HG02852 (cell line): ENCODE results near the gene ENG.
"Not testable (repeated sequence)": the region's sequence is repeated elsewhere in the genome, so short reads cannot be mapped to it uniquely, and the experiment has no call there.

Experiments
- ATAC-seq: cut with Tn5 transposase; IDR thresholded peaks from one replicate; pipeline ENCODE4 v1.9.1; 2021; ENCODE audit warnings: mild to moderate bottlenecking, moderate library complexity; ENCODE audit not compliant: unreplicated experiment

ENG gene

GRCh38 chr9:127854184-127854806 is at the start of gene ENG:
Gene ENG (minus strand): TSS chr9:127854658. CDS start chr9:127854355, 303 bp downstream.
- no peak for ATAC-seq

- no peak for ATAC-seq
These were observed 49.4 kb upstream of the ENG start for GRCh38 chr9:127903557-127904475.

GRCh38 chr9:127899128-127899943 is 44.9 kb upstream of the ENG start, which contains the start of gene ST6GALNAC6:
Gene ST6GALNAC6 (minus strand): TSS chr9:127899603. CDS start chr9:127897981, 1,622 bp downstream.
- peak; percentile 65 for ATAC-seq

DNA sequence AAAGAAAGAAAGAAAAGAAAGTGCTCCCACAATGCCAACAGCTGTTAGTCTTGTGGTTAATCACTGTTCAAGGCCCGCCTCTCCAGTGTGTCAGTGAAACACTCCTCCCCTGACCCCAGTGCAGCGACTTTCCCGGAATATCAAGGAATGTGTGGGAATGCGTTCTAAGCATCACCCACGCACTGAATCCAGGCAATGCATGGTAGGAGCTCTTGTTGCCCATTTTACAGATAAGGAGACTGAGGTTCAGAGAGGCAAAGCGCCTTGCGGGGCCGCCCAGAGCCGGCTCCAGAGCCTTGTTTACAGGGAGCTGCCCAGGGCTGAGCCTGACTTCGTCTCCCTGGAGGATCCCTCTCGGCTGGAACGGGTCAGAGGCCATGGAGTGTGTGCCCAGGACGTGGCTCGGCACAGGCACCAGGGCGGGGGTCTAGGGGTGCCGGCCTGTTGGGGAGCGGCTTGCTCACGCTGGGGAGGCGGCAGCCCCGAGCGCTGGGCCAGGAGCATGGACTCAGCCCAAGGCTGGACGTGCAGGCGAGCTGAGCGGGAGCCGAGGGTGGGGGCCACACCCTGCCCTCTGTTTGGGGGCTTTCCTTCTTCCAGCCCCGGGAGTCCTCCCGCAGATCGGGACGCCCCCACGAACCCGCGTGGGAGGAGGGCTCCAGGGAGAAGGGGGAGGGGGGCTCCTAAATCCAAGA is 44.1 kb upstream of the ENG start:
- peak; percentile 17 for ATAC-seq

- no peak for ATAC-seq
These were observed 42.8 kb upstream of the ENG start for GRCh38 chr9:127897193-127897692.

- no peak for ATAC-seq
These were observed 42.1 kb upstream of the ENG start for GRCh38 chr9:127896395-127897192.

DNA sequence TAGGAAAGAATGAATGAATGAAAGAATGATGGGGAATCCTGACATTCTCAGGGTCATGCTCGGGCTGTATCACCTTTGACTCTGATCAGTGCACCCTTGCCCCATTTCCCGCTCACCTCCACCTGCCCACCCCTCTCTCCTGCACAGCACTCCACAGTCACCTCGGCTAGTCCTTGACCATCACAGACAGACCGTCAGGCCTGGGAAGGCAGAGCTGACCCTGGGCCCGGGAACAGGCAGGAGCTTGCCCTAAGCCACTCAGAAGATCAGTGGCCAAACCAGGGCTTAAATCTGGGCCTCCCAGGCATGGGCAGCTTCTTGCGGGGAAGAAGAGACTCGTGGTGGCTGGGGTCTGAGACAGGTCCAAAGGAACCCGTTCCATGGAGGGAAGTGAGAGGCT is 41.4 kb upstream of the ENG start:
- no peak for ATAC-seq

- no peak for ATAC-seq
These were observed 38.9 kb upstream of the ENG start for GRCh38 chr9:127893392-127893791.

- ATAC-seq: no peak
These were observed 38.4 kb upstream of the ENG start for GRCh38 chr9:127892831-127893230.

- ATAC-seq: no peak
These were observed 35.6 kb upstream of the ENG start for GRCh38 chr9:127890053-127890452.

- no peak for ATAC-seq
These were observed 33.3 kb upstream of the ENG start for GRCh38 chr9:127887792-127888191.

DNA sequence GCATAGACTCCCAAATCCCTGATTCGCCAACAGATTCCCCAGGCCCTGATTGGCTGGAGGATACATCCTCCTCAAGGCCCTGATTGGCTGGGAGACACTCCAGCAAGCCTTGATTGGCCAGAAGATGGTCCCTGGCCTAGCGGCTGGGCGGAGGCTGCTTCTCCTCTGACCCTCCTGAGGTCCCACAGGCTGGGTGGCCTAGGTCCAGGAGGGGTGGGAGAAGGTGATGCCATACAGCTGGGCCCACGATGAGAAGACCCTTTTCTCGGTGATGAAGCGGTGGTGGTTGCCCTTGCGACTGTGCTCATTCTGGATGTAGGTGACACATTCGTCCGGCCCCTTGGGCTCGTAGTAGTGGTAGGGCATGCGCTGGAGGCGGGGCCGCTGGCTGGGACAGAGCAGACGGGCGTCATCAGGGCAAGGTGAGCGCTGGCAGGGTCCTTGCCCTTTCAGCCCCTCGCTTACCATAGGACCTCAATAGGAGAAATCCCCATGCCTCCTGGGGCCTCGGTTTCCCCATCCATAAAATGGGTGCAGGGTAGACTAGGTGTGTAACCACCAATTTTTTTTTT is 32.0 kb upstream of the ENG start:
- ATAC-seq: no peak

DNA sequence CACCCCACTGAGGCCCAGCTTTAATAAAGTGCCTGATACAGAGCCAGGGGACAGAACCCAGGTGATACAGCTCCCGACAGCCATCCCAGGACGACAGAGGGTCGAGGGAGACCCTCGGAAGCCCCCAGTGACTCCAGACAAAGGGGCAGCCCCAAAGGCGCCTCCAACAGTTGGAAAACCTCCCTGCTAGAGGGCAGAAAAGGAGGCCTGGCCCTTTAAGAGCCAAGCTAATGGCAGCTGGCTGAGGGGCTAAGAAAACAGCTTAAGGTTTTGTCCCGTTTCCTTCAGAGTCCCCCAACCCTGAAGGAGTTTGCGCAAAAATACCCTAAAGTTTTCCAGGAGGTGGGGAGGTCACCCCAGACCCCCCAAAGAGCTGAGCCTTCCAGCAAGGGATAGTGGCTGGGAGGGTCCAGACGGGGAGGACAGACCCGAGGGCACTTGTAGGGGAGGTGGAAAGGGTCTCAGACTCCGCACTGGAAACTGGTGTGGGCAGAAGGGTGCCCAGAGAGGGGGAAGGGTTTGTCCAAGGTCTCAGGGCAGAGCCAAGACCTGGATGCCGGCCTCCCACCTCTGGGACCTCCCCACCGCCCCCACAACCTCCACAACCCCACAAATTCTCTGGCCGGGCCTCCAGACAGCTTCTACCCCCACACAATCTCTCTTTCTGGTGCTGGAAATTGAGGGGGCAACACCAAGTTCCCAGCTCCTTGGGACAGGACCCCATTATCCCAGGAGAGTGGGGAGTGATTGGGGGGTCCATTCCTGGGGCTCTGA is 31.2 kb upstream of the ENG start:
- ATAC-seq: no peak

- ATAC-seq: no peak
These were observed 30.6 kb upstream of the ENG start for GRCh38 chr9:127884976-127885490.

DNA sequence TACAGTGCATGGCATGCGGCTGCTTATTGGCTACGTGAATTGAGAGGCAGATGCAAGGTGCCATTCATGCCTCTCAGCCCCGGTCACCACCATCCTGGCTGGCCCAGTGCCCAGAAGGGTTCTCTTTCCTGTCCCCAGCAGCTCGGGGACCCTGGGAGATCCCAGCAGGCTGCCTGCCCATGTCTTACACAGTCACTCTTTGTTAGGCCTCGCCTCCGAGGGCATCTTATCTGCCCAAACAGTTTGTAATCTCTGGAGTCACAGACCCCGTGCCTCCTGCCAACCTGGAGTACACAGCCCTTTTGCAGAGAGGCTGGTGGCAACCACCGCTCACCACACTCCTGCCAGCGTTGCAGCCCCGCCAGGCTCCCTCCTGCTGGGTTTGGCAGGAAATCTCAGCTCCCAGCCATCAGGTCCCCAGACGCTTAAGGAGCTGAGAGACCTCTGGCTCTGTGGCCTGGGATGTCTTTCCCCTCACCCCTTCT is 30.0 kb upstream of the ENG start:
- ATAC-seq: no peak

GRCh38 chr9:127883959-127884358 is 29.5 kb upstream of the ENG start:
- no peak for ATAC-seq

GRCh38 chr9:127881715-127882114 is 27.3 kb upstream of the ENG start:
- not testable (repeated sequence) for ATAC-seq

GRCh38 chr9:127880143-127880542 is 25.7 kb upstream of the ENG start:
- no peak for ATAC-seq
